Fibroblast of lung (primary cell): ENCODE measurements around the gene SERAC1.

Source experiments
- CTCF ChIP-seq, 2 donors: IDR thresholded peaks in 1 of 2; conservative IDR thresholded peaks in 1 of 2; 1 replicate in 1 of 2; 2 replicates in 1 of 2; pipeline ENCODE4 v1.5.1; 2011 to 2012; ENCODE audit warnings: low read length in 2 of 2, control low read depth in 1 of 2, inconsistent platforms in 1 of 2, low read depth in 1 of 2, mild to moderate bottlenecking in 1 of 2
- EZH2 ChIP-seq: IDR thresholded peaks from 2 replicates; pipeline ENCODE4 v1.5.1; 2012; ENCODE audit warnings: low read length, control low read depth, mild to moderate bottlenecking; ENCODE audit errors: missing control alignments

- TF ChIP-seq EZH2, result no peak
- no peak for TF ChIP-seq CTCF (conservative IDR thresholded peaks at IDR 0.05 in 1 of 2, IDR thresholded peaks at IDR 0.05 in 1 of 2; ENCODE audit: low read depth in 1 of 2, low read length in 2 of 2)
Measured at GRCh38 chr6:158060455-158061360, 107.4 kb downstream of the SERAC1 start.
